ENCODE measurements around the gene ATOH1. TPM values are rescaled to one million over a fixed set of nuclear protein-coding genes. Genes with fewer than 3 reads are reported as not detected.

The ATOH1 gene
- total RNA-seq, 3 donors from 2014 or later (not counting 1 experiment from before 2014, with no cell fraction given) = not detected

- ATAC-seq = no peak
- no peak overlapping the region for H3K27ac Mint-ChIP-seq
- Histone ChIP-seq H3K27ac (ENCODE audit: low read length) (no peak overlapping the region), H3K27me3 (ENCODE audit: control insufficient read depth, insufficient read depth, low read length) (no peaks in the 10 kb centered on the region), H3K9me3 (ENCODE audit: control insufficient read depth, insufficient read depth, low read length) (no peaks in the 10 kb centered on the region), H3K4me1 (ENCODE audit: control insufficient read depth, insufficient read depth, low read length) (no peaks in the 10 kb centered on the region), H3K36me3 (ENCODE audit: control insufficient read depth, insufficient read depth, low read length) (no peaks in the 10 kb centered on the region), H3K4me3 (ENCODE audit: low read length) (no peak overlapping the region)
- no peak for DNase-seq
- H3K27me3 Mint-ChIP-seq (ENCODE audit: low read depth in 2 of 2) = peaks cover 6 to 11% of the 10 kb centered on the region in 2 donors
- WGBS (ENCODE audit: insufficient coverage) = 77% methylated on average over 4 of the region's 4 CpGs
- H3K4me1 Mint-ChIP-seq = no peaks in the 10 kb centered on the region
- peaks cover 2 to 6% of the 10 kb centered on the region in 2 donors for H3K9me3 Mint-ChIP-seq
- H3K36me3 Mint-ChIP-seq = no peaks in the 10 kb centered on the region
- intact Hi-C loops (cut with micrococcal nuclease) = no loop called here
- TF ChIP-seq CTCF (IDR thresholded peaks at IDR 0.05) = no peak
- H3K4me3 Mint-ChIP-seq = no peak overlapping the region
These were observed 11.2 kb downstream of the ATOH1 start for GRCh38 chr4:93839704-93840103.

- TF ChIP-seq CTCF (IDR thresholded peaks at IDR 0.05) = no peak
- DNase-seq = no peak
- ATAC-seq = no peak
- Mint-ChIP-seq H3K4me1 (no peaks in the 10 kb centered on the region), H3K9me3 (peaks cover 12 to 13% of the 10 kb centered on the region in 2 donors), H3K27me3 (ENCODE audit: low read depth in 2 of 2) (no peaks in the 10 kb centered on the region), H3K36me3 (no peaks in the 10 kb centered on the region), H3K27ac (no peak overlapping the region), H3K4me3 (no peak overlapping the region)
- Histone ChIP-seq H3K27me3 (ENCODE audit: control insufficient read depth, insufficient read depth, low read length) (no peaks in the 10 kb centered on the region), H3K36me3 (ENCODE audit: control insufficient read depth, insufficient read depth, low read length) (no peaks in the 10 kb centered on the region), H3K4me3 (ENCODE audit: low read length) (no peak overlapping the region), H3K4me1 (ENCODE audit: control insufficient read depth, insufficient read depth, low read length) (no peaks in the 10 kb centered on the region), H3K9me3 (ENCODE audit: control insufficient read depth, insufficient read depth, low read length) (no peaks in the 10 kb centered on the region), H3K27ac (ENCODE audit: low read length) (no peak overlapping the region)
- WGBS (ENCODE audit: insufficient coverage) = 100% methylated on average over 1 of the region's 3 CpGs
- intact Hi-C loops (cut with micrococcal nuclease) = no loop called here
These were observed 13.3 kb downstream of the ATOH1 start for GRCh38 chr4:93841803-93842345.

GRCh38 chr4:93842601-93843252 lies 14.2 kb downstream of the ATOH1 start:
- H3K36me3 Mint-ChIP-seq = no peaks in the 10 kb centered on the region
- Histone ChIP-seq H3K27me3 (ENCODE audit: control insufficient read depth, insufficient read depth, low read length) (no peaks in the 10 kb centered on the region), H3K4me3 (ENCODE audit: low read length) (no peak overlapping the region), H3K4me1 (ENCODE audit: control insufficient read depth, insufficient read depth, low read length) (no peaks in the 10 kb centered on the region), H3K36me3 (ENCODE audit: control insufficient read depth, insufficient read depth, low read length) (no peaks in the 10 kb centered on the region), H3K9me3 (ENCODE audit: control insufficient read depth, insufficient read depth, low read length) (no peaks in the 10 kb centered on the region), H3K27ac (ENCODE audit: low read length) (no peak overlapping the region)
- 71% methylated on average over 2 of the region's 2 CpGs for WGBS (ENCODE audit: insufficient coverage)
- peaks cover 14 to 16% of the 10 kb centered on the region in 2 donors for H3K9me3 Mint-ChIP-seq
- intact Hi-C loops (cut with micrococcal nuclease) = no loop called here
- no peaks in the 10 kb centered on the region for H3K4me1 Mint-ChIP-seq
- DNase-seq (no peak), ATAC-seq (no peak)
- no peak overlapping the region for H3K4me3 Mint-ChIP-seq
- H3K27me3 Mint-ChIP-seq (ENCODE audit: low read depth in 2 of 2) = no peaks in the 10 kb centered on the region
- no peak for TF ChIP-seq CTCF (IDR thresholded peaks at IDR 0.05)
- H3K27ac Mint-ChIP-seq = no peak overlapping the region

GRCh38 chr4:93843772-93844171 lies 15.2 kb downstream of the ATOH1 start:
- H3K4me1 ChIP-seq (ENCODE audit: control insufficient read depth, insufficient read depth, low read length) = no peaks in the 10 kb centered on the region
- peaks cover 14 to 16% of the 10 kb centered on the region in 2 donors for H3K9me3 Mint-ChIP-seq
- intact Hi-C loops (cut with micrococcal nuclease) = no loop called here
- H3K27me3 Mint-ChIP-seq (ENCODE audit: low read depth in 2 of 2) = no peaks in the 10 kb centered on the region
- H3K4me3 ChIP-seq (ENCODE audit: low read length) = no peak overlapping the region
- no peaks in the 10 kb centered on the region for H3K36me3 ChIP-seq (ENCODE audit: control insufficient read depth, insufficient read depth, low read length)
- H3K9me3 ChIP-seq (ENCODE audit: control insufficient read depth, insufficient read depth, low read length) = no peaks in the 10 kb centered on the region
- no peak overlapping the region for H3K27ac Mint-ChIP-seq
- no peaks in the 10 kb centered on the region for H3K36me3 Mint-ChIP-seq
- no peak for DNase-seq
- no peak overlapping the region for H3K27ac ChIP-seq (ENCODE audit: low read length)
- no peak for TF ChIP-seq CTCF (IDR thresholded peaks at IDR 0.05)
- H3K4me3 Mint-ChIP-seq = no peak overlapping the region
- no peaks in the 10 kb centered on the region for H3K4me1 Mint-ChIP-seq
- ATAC-seq = no peak
- no peaks in the 10 kb centered on the region for H3K27me3 ChIP-seq (ENCODE audit: control insufficient read depth, insufficient read depth, low read length)
